Measurements from ENCODE around the gene YIPF2. TPM values are rescaled to one million over a fixed set of nuclear protein-coding genes. Genes with fewer than 3 reads are reported as not detected.
A peak's percentile ranks its signal among the peaks of the same experiment; 100 is the strongest.

Gene YIPF2
- total RNA-seq, 6 experiments from 2014 or later, result 23.5 to 46.1 (median 31.4) TPM

DNA sequence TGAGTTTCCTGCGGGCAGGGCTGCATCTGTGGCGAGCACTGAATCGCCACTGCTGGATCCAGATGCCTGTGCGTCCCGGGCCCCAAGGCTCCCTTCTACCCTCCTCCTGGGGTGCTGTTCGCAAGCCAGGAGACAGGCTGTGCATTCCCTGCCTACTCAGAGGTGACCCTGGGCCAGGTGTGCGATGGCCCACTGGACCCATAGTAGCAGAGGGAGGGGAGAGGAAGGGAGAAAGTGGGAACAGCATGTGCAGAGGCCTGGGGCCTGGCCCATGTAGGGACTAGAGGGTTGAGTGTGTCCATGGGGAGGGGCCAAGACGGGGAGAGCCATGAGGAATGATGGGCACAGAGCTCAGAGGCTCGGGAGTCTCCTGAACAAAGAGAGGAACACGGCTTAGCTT lies 29.8 kb downstream of the YIPF2 start:
- intact Hi-C loops (cut with DNase I), result no loop called here
- no peak overlapping the region for H3K4me3 ChIP-seq
- peaks cover 0 to 20% (median 4%) of the 10 kb centered on the region in 4 donors for H3K4me1 ChIP-seq
- peak in 1 of 4 donors; percentile 2 for ATAC-seq
- TF ChIP-seq CTCF (IDR thresholded peaks at IDR 0.05), result no peak
- TF ChIP-seq POLR2A (IDR thresholded peaks at IDR 0.05), result no peak
- DNase-seq, result no peak
- no peaks in the 10 kb centered on the region for H3K9me3 ChIP-seq
- no peak overlapping the region for H3K27ac ChIP-seq
- no peaks in the 10 kb centered on the region for H3K36me3 ChIP-seq
- H3K27me3 ChIP-seq, result no peaks in the 10 kb centered on the region
- 50% methylated on average over 2 of the region's 10 CpGs for WGBS (ENCODE audit: insufficient coverage, low coverage, low lambda C conversion rate, missing lambda C conversion rate)

- Histone ChIP-seq H3K36me3 (no peaks in the 10 kb centered on the region), H3K27me3 (no peaks in the 10 kb centered on the region), H3K4me1 (peaks cover 0 to 20% (median 4%) of the 10 kb centered on the region in 4 donors), H3K27ac (no peak overlapping the region), H3K4me3 (no peak overlapping the region), H3K9me3 (no peaks in the 10 kb centered on the region)
- ATAC-seq (peak; percentile 12 to 52 (median 32)), DNase-seq (no peak)
- 20% methylated on average over 5 of the region's 7 CpGs for WGBS (ENCODE audit: insufficient coverage, low coverage, low lambda C conversion rate, missing lambda C conversion rate)
- TF ChIP-seq POLR2A (IDR thresholded peaks at IDR 0.05), result no peak
- TF ChIP-seq CTCF (IDR thresholded peaks at IDR 0.05), result no peak
- intact Hi-C loops (cut with DNase I), result no loop called here
Observed at GRCh38 chr19:10896851-10897526, 31.4 kb downstream of the YIPF2 start.

- ATAC-seq (no peak), DNase-seq (no peak)
- WGBS (ENCODE audit: insufficient coverage, low coverage, low lambda C conversion rate, missing lambda C conversion rate), result 83% methylated on average over 7 of the region's 12 CpGs
- no peak overlapping the region for H3K4me3 ChIP-seq
- peaks cover 0 to 20% (median 4%) of the 10 kb centered on the region in 4 donors for H3K4me1 ChIP-seq
- no peaks in the 10 kb centered on the region for H3K36me3 ChIP-seq
- H3K27me3 ChIP-seq, result no peaks in the 10 kb centered on the region
- H3K27ac ChIP-seq, result no peak overlapping the region
- TF ChIP-seq POLR2A (IDR thresholded peaks at IDR 0.05), result no peak
- TF ChIP-seq CTCF (IDR thresholded peaks at IDR 0.05), result no peak
- no peaks in the 10 kb centered on the region for H3K9me3 ChIP-seq
- intact Hi-C loops (cut with DNase I), result no loop called here
Observed at GRCh38 chr19:10895920-10896319, 32.5 kb downstream of the YIPF2 start.

DNA sequence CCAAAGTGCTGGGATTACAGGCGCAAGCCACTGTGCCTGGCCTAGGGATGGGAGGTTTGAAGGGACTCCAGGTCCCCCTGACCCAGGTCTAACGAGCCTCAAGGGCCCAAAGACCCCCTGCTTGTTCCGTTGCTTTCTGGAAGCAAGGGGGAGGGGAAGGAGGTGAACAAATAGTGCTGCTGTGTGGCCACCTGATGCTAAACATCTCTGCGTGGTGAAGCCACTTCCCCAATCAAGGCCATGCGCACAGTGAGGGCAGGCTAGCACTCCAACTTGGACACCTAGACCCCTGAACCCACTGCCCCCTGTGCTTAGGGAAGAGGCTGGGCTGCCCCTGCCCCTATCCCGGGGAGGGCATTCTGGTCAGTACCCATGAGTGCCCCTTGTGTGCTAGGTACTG lies 33.1 kb downstream of the YIPF2 start:
- peaks cover 0 to 20% (median 4%) of the 10 kb centered on the region in 4 donors for H3K4me1 ChIP-seq
- H3K9me3 ChIP-seq, result no peaks in the 10 kb centered on the region
- DNase-seq, result no peak
- WGBS (ENCODE audit: insufficient coverage, low coverage, low lambda C conversion rate, missing lambda C conversion rate), result 90% methylated on average over 2 of the region's 6 CpGs
- intact Hi-C loops (cut with DNase I), result no loop called here
- H3K27ac ChIP-seq, result no peak overlapping the region
- no peak overlapping the region for H3K4me3 ChIP-seq
- TF ChIP-seq POLR2A (IDR thresholded peaks at IDR 0.05), result no peak
- TF ChIP-seq CTCF (IDR thresholded peaks at IDR 0.05), result no peak
- H3K36me3 ChIP-seq, result no peaks in the 10 kb centered on the region
- no peak for ATAC-seq
- H3K27me3 ChIP-seq, result no peaks in the 10 kb centered on the region

Data from right lobe of liver (tissue), 6 donors.